ENCODE measurements around the gene GOLGA1. TPM values are rescaled to one million over a fixed set of nuclear protein-coding genes. Genes with fewer than 3 reads are reported as not detected.

Gene GOLGA1
- total RNA-seq, 1 experiment from 2014 or later: 9.6 TPM

- CTCF ChIA-PET: interaction anchor here (0.8 kb wide), 1 partner anchor 13 kb away, joined by 3 read pairs; the partner anchor contains the start of gene ARPC5L
- Mint-ChIP-seq H3K9me3 (no peaks in the 10 kb centered on the region), H3K4me1 (peaks cover 38% of the 10 kb centered on the region), H3K4me3 (no peak overlapping the region), H3K27me3 (ENCODE audit: low read depth) (no peaks in the 10 kb centered on the region), H3K36me3 (peaks cover 37% of the 10 kb centered on the region), H3K27ac (no peak overlapping the region)
- no peak for TF ChIP-seq IRF2 (CRISPR knock-in tag; IDR thresholded peaks at IDR 0.05; ENCODE audit: borderline replicate concordance, low read depth)
- TF ChIP-seq SMAD4 (CRISPR knock-in tag; IDR thresholded peaks at IDR 0.05): no peak
- no peak for TF ChIP-seq ZNF423 (CRISPR knock-in tag; IDR thresholded peaks at IDR 0.05)
- no peak for TF ChIP-seq ZNF263 (CRISPR knock-in tag; IDR thresholded peaks at IDR 0.05; ENCODE audit: low read depth)
- TF ChIP-seq GTF2I (CRISPR knock-in tag; conservative IDR thresholded peaks at IDR 0.05): no peak
- DNase-seq (ENCODE audit: low spot score) (no peak), ATAC-seq (no peak)
- POLR2A ChIA-PET: no interaction called here
Measured at GRCh38 chr9:124875501-124875900, 65.4 kb downstream of the GOLGA1 start.

GRCh38 chr9:124873664-124874063 is 67.2 kb downstream of the GOLGA1 start:
- no peaks in the 10 kb centered on the region for H3K27me3 Mint-ChIP-seq (ENCODE audit: low read depth)
- peaks cover 27% of the 10 kb centered on the region for H3K4me1 Mint-ChIP-seq
- H3K9me3 Mint-ChIP-seq: no peaks in the 10 kb centered on the region
- DNase-seq (ENCODE audit: low spot score): no peak
- H3K27ac Mint-ChIP-seq: peak overlapping the region; percentile 79; the same call in 1 of the 2 replicates
- no peak for ATAC-seq
- ChIA-PET CTCF (no interaction called here), POLR2A (interaction anchor here (0.6 kb wide), 1 partner anchor 63 kb away, joined by 6 read pairs; no protein-coding TSS in a partner anchor)
- H3K4me3 Mint-ChIP-seq: no peak overlapping the region
- H3K36me3 Mint-ChIP-seq: peaks cover 37% of the 10 kb centered on the region
- TF ChIP-seq ATF1 (CRISPR knock-in tag; IDR thresholded peaks at IDR 0.05) (no peak), ESRRA (CRISPR knock-in tag; IDR thresholded peaks at IDR 0.05; ENCODE audit: borderline replicate concordance) (no peak), ELF4 (CRISPR knock-in tag; IDR thresholded peaks at IDR 0.05; ENCODE audit: low read depth) (no peak), EMX1 (CRISPR knock-in tag; IDR thresholded peaks at IDR 0.05) (no peak), E2F5 (CRISPR knock-in tag; IDR thresholded peaks at IDR 0.05) (no peak), ZBTB43 (CRISPR knock-in tag; IDR thresholded peaks at IDR 0.05) (no peak), ZNF512 (CRISPR knock-in tag; IDR thresholded peaks at IDR 0.05; ENCODE audit: borderline replicate concordance) (no peak), NFYB (CRISPR knock-in tag; conservative IDR thresholded peaks at IDR 0.05; ENCODE audit: low read depth) (no peak), ZBTB21 (CRISPR knock-in tag; IDR thresholded peaks at IDR 0.05; ENCODE audit: borderline replicate concordance) (no peak), ZNF423 (CRISPR knock-in tag; IDR thresholded peaks at IDR 0.05) (no peak), NR3C1 (CRISPR knock-in tag; conservative IDR thresholded peaks at IDR 0.05; ENCODE audit: low read depth) (no peak), GRHL2 (CRISPR knock-in tag; IDR thresholded peaks at IDR 0.05; ENCODE audit: insufficient replicate concordance, severe bottlenecking) (no peak), GABPB1 (CRISPR knock-in tag; IDR thresholded peaks at IDR 0.05) (no peak), TEAD4 (CRISPR knock-in tag; IDR thresholded peaks at IDR 0.05) (no peak), ZNF416 (CRISPR knock-in tag; IDR thresholded peaks at IDR 0.05) (no peak), NFATC4 (CRISPR knock-in tag; IDR thresholded peaks at IDR 0.05) (no peak)
- TF ChIP-seq, protein P1, sequence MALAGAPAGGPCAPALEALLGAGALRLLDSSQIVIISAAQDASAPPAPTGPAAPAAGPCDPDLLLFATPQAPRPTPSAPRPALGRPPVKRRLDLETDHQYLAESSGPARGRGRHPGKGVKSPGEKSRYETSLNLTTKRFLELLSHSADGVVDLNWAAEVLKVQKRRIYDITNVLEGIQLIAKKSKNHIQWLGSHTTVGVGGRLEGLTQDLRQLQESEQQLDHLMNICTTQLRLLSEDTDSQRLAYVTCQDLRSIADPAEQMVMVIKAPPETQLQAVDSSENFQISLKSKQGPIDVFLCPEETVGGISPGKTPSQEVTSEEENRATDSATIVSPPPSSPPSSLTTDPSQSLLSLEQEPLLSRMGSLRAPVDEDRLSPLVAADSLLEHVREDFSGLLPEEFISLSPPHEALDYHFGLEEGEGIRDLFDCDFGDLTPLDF (CRISPR knock-in tag; IDR thresholded peaks at IDR 0.05): no peak
- TF ChIP-seq, protein P2, sequence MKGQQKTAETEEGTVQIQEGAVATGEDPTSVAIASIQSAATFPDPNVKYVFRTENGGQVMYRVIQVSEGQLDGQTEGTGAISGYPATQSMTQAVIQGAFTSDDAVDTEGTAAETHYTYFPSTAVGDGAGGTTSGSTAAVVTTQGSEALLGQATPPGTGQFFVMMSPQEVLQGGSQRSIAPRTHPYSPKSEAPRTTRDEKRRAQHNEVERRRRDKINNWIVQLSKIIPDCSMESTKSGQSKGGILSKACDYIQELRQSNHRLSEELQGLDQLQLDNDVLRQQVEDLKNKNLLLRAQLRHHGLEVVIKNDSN (CRISPR knock-in tag; IDR thresholded peaks at IDR 0.05): no peak
- TF ChIP-seq, protein P3, sequence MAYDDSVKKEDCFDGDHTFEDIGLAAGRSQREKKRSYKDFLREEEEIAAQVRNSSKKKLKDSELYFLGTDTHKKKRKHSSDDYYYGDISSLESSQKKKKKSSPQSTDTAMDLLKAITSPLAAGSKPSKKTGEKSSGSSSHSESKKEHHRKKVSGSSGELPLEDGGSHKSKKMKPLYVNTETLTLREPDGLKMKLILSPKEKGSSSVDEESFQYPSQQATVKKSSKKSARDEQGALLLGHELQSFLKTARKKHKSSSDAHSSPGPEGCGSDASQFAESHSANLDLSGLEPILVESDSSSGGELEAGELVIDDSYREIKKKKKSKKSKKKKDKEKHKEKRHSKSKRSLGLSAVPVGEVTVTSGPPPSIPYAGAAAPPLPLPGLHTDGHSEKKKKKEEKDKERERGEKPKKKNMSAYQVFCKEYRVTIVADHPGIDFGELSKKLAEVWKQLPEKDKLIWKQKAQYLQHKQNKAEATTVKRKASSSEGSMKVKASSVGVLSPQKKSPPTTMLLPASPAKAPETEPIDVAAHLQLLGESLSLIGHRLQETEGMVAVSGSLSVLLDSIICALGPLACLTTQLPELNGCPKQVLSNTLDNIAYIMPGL (CRISPR knock-in tag; IDR thresholded peaks at IDR 0.05): no peak
- TF ChIP-seq, protein P4, sequence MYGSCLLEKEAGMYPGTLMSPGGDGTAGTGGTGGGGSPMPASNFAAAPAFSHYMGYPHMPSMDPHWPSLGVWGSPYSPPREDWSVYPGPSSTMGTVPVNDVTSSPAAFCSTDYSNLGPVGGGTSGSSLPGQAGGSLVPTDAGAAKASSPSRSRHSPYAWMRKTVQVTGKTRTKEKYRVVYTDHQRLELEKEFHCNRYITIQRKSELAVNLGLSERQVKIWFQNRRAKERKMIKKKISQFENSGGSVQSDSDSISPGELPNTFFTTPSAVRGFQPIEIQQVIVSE (CRISPR knock-in tag; IDR thresholded peaks at IDR 0.05; ENCODE audit: borderline replicate concordance): no peak

Data from WTC11 (cell line).